Measurements from ENCODE around the gene SYF2.

DNA sequence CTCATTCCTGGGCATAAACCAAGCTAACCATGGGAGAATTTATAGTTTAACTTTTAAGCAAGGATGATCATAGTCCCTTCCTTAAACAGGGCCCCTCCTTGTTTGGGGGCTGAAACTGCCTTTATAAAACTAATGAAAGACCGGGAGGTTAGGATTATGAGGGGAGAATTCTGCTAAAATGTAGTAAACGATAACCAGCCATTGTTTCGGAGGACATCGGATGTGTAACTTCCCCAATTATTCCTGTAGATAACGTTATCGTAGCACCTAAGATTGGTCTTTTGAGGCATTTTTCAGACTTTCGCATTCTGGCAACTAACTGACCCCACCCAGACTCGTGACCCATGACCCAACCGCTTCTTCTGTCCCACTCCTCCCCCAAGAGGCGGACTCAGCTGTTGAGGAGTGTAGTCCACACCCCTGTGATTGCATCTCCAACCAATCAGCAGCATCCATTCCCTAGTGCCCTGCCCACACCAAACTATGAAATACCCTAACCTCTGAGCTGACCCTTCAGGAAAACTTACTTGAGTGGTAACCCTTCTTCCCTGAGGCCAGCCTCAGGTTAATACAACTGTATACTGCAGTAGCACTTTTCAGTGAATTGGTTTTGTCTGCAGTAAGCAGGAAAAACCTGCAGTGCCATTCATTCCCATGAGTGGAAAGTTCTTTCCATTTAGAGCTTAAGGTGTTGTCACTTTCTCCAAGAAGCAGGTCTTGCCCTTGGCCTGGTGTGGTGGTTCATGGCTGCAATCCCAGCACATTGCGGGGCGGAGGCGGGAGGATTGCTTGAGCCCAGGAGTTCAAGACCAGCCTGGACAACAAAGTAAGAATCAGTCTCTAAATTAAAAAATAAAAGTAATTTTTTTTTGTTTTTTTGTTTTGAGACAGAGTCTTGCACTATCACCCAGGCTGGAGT, 823 bp upstream of the SYF2 start:
- TF ChIP-seq GATA2 (IDR thresholded peaks at IDR 0.05; ENCODE audit: insufficient read depth, insufficient read length, low read depth, low read length) (peak; percentile 81), POLR2A (IDR thresholded peaks at IDR 0.05; ENCODE audit: low read depth, low read length) (no peak), EZH2 (IDR thresholded peaks at IDR 0.05; ENCODE audit: borderline replicate concordance, low read depth, low read length, severe bottlenecking) (no peak), POLR2AphosphoS5 (IDR thresholded peaks at IDR 0.05; ENCODE audit: insufficient read depth, low read depth, low read length) (peak; percentile 24), MYC (IDR thresholded peaks at IDR 0.05; ENCODE audit: low read depth, low read length) (no peak), JUN (IDR thresholded peaks at IDR 0.05; ENCODE audit: borderline replicate concordance, insufficient read depth, insufficient read length, low read depth) (no peak), FOS (IDR thresholded peaks at IDR 0.05; ENCODE audit: borderline replicate concordance, insufficient read depth, low read length) (no peak)
- TF ChIP-seq, protein P1, sequence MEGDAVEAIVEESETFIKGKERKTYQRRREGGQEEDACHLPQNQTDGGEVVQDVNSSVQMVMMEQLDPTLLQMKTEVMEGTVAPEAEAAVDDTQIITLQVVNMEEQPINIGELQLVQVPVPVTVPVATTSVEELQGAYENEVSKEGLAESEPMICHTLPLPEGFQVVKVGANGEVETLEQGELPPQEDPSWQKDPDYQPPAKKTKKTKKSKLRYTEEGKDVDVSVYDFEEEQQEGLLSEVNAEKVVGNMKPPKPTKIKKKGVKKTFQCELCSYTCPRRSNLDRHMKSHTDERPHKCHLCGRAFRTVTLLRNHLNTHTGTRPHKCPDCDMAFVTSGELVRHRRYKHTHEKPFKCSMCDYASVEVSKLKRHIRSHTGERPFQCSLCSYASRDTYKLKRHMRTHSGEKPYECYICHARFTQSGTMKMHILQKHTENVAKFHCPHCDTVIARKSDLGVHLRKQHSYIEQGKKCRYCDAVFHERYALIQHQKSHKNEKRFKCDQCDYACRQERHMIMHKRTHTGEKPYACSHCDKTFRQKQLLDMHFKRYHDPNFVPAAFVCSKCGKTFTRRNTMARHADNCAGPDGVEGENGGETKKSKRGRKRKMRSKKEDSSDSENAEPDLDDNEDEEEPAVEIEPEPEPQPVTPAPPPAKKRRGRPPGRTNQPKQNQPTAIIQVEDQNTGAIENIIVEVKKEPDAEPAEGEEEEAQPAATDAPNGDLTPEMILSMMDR (IDR thresholded peaks at IDR 0.05; ENCODE audit: extremely low read depth in 1 of 2, insufficient read depth in 1 of 2, low read depth in 1 of 2, low read length in 2 of 2), result no peak
- TF ChIP-seq, protein P2, sequence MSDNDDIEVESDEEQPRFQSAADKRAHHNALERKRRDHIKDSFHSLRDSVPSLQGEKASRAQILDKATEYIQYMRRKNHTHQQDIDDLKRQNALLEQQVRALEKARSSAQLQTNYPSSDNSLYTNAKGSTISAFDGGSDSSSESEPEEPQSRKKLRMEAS (IDR thresholded peaks at IDR 0.05; ENCODE audit: insufficient read depth, insufficient read length), result no peak
